ENCODE data around the gene ARG2. TPM values are rescaled to one million over a fixed set of nuclear protein-coding genes. Genes with fewer than 3 reads are reported as not detected.

The ARG2 gene
- total RNA-seq (2.3 and 8.4 TPM in 2 replicates), polyA plus RNA-seq (1.9 and 3.2 TPM in 2 replicates), polyA minus RNA-seq (ENCODE audit: low replicate concordance) (2.8 and 5.8 TPM in 2 replicates)
- polyA plus RNA-seq (2012), result 1.5 and 3.3 TPM in 2 replicates

- peaks cover 13% of the 10 kb centered on the region for H3K4me1 ChIP-seq (ENCODE audit: control insufficient read depth, extremely low read depth, insufficient read depth, low read length)
- H3K9ac ChIP-seq (ENCODE audit: insufficient read depth, low read length), result peak within 1 kb of the TSS; percentile 80
- H3K27me3 ChIP-seq (ENCODE audit: control insufficient read depth, insufficient read depth, low read length), result peaks cover 7% of the 10 kb centered on the region
- peak; percentile 91 to 92 for DNase-seq (ENCODE audit: low read depth in 2 of 2)
- H4K20me1 ChIP-seq (ENCODE audit: control insufficient read depth, extremely low read depth, insufficient read depth, low read length), result no peaks in the 10 kb centered on the region
- H3K4me3 ChIP-seq (replicated peaks in 1 of 4; ENCODE audit: control extremely low read depth in 1 of 4, insufficient read depth in 1 of 4, low read depth in 3 of 4, low read length in 4 of 4), result peak within 1 kb of the TSS; percentile 66 to 73 (median 72)
- H2AFZ ChIP-seq (ENCODE audit: low read length), result peak within 1 kb of the TSS; percentile 86
- H3K79me2 ChIP-seq (ENCODE audit: control insufficient read depth, insufficient read depth, low read length), result no peaks in the 10 kb centered on the region
- H3K36me3 ChIP-seq (ENCODE audit: control insufficient read depth, insufficient read depth, low read length), result no peaks in the 10 kb centered on the region
- TF ChIP-seq EZH2 (IDR thresholded peaks at IDR 0.05; ENCODE audit: low read length, missing control alignments) (no peak), CTCF (conservative IDR thresholded peaks at IDR 0.05 in 1 of 2, IDR thresholded peaks at IDR 0.05 in 1 of 2; ENCODE audit: low read depth in 1 of 2, low read length in 2 of 2) (no peak)
- H3K4me2 ChIP-seq (ENCODE audit: extremely low read depth, insufficient read depth, low read length), result peak within 1 kb of the TSS; percentile 97
- peak within 1 kb of the TSS; percentile 78 for H3K27ac ChIP-seq (ENCODE audit: insufficient read depth, low read length)
- H3K9me3 ChIP-seq (ENCODE audit: control insufficient read depth, insufficient read depth, low read depth, low read length), result no peaks in the 10 kb centered on the region
Measured at GRCh38 chr14:67619446-67620216, at the start of gene ARG2. Gene ARG2 (plus strand): TSS chr14:67619920. CDS start chr14:67619978, 58 bp downstream.

- TF ChIP-seq CTCF (conservative IDR thresholded peaks at IDR 0.05 in 1 of 2, IDR thresholded peaks at IDR 0.05 in 1 of 2; ENCODE audit: low read depth in 1 of 2, low read length in 2 of 2) (no peak), EZH2 (IDR thresholded peaks at IDR 0.05; ENCODE audit: low read length, missing control alignments) (no peak)
- Histone ChIP-seq H3K4me2 (ENCODE audit: extremely low read depth, insufficient read depth, low read length) (no peak overlapping the region), H3K27ac (ENCODE audit: insufficient read depth, low read length) (no peak overlapping the region), H2AFZ (ENCODE audit: low read length) (no peak overlapping the region), H3K4me3 (replicated peaks in 1 of 4; ENCODE audit: control extremely low read depth in 1 of 4, insufficient read depth in 1 of 4, low read depth in 3 of 4, low read length in 4 of 4) (no peak overlapping the region), H3K9me3 (ENCODE audit: control insufficient read depth, insufficient read depth, low read depth, low read length) (no peaks in the 10 kb centered on the region), H3K36me3 (ENCODE audit: control insufficient read depth, insufficient read depth, low read length) (no peaks in the 10 kb centered on the region), H3K4me1 (ENCODE audit: control insufficient read depth, extremely low read depth, insufficient read depth, low read length) (no peaks in the 10 kb centered on the region), H3K79me2 (ENCODE audit: control insufficient read depth, insufficient read depth, low read length) (no peaks in the 10 kb centered on the region), H4K20me1 (ENCODE audit: control insufficient read depth, extremely low read depth, insufficient read depth, low read length) (no peaks in the 10 kb centered on the region), H3K27me3 (ENCODE audit: control insufficient read depth, insufficient read depth, low read length) (no peaks in the 10 kb centered on the region), H3K9ac (ENCODE audit: insufficient read depth, low read length) (no peak overlapping the region)
- no peak for DNase-seq (ENCODE audit: low read depth in 2 of 2)
Measured at GRCh38 chr14:67570453-67570852, 49.3 kb upstream of the ARG2 start.

- no peaks in the 10 kb centered on the region for H3K36me3 ChIP-seq (ENCODE audit: control insufficient read depth, insufficient read depth, low read length)
- DNase-seq (ENCODE audit: low read depth in 2 of 2), result peak; percentile 38 to 59
Measured at GRCh38 chr14:67571275-67571990, 48.3 kb upstream of the ARG2 start.

More at GRCh38 chr14:67571275-67571990, 48.3 kb upstream of the ARG2 start:
- Histone ChIP-seq H3K9me3 (ENCODE audit: control insufficient read depth, insufficient read depth, low read depth, low read length) (no peaks in the 10 kb centered on the region), H3K4me2 (ENCODE audit: extremely low read depth, insufficient read depth, low read length) (no peak overlapping the region), H3K9ac (ENCODE audit: insufficient read depth, low read length) (no peak overlapping the region), H3K4me1 (ENCODE audit: control insufficient read depth, extremely low read depth, insufficient read depth, low read length) (no peaks in the 10 kb centered on the region), H3K79me2 (ENCODE audit: control insufficient read depth, insufficient read depth, low read length) (no peaks in the 10 kb centered on the region), H2AFZ (ENCODE audit: low read length) (no peak overlapping the region), H3K27me3 (ENCODE audit: control insufficient read depth, insufficient read depth, low read length) (no peaks in the 10 kb centered on the region), H3K27ac (ENCODE audit: insufficient read depth, low read length) (no peak overlapping the region), H3K4me3 (replicated peaks in 1 of 4; ENCODE audit: control extremely low read depth in 1 of 4, insufficient read depth in 1 of 4, low read depth in 3 of 4, low read length in 4 of 4) (no peak overlapping the region), H4K20me1 (ENCODE audit: control insufficient read depth, extremely low read depth, insufficient read depth, low read length) (no peaks in the 10 kb centered on the region)
- TF ChIP-seq CTCF (conservative IDR thresholded peaks at IDR 0.05 in 1 of 2, IDR thresholded peaks at IDR 0.05 in 1 of 2; ENCODE audit: low read depth in 1 of 2, low read length in 2 of 2), result peak; percentile 95 to 97
- no peak for TF ChIP-seq EZH2 (IDR thresholded peaks at IDR 0.05; ENCODE audit: low read length, missing control alignments)

All from fibroblast of lung (primary cell).